Stimulated activated naive B cell treated with anti-CD40 and anti-IgM and Interleukin-4, amounts not matched to agents 10 μg/mL and 1 μg/mL and 100 μg/mL, for 72 hours (primary cell): ENCODE data around the gene CD180.

Experiments
- ATAC-seq, 2 donors: fragments of 150-1000 bp; cut with Tn5 transposase; replicated peaks; 2 replicates each; pipeline ENCODE4 v1.10.0; 2021; ENCODE audit warnings: moderate library complexity in 1 of 2
- DNase-seq: peaks from one replicate; pipeline ENCODE4 v3.0.0; 2021
- H3K27ac Mint-ChIP-seq: one replicate; pipeline ENCODE4 v1.8.0; 2022; ENCODE audit warnings: mild to moderate bottlenecking, mixed read lengths
- H3K27me3 Mint-ChIP-seq, 2 donors: one replicate each; pipeline ENCODE4 v1.8.0; 2022; ENCODE audit warnings: mixed read lengths in 2 of 2
- H3K36me3 Mint-ChIP-seq, 2 donors: one replicate each; pipeline ENCODE4 v1.8.0; 2022; ENCODE audit warnings: mixed read lengths in 2 of 2, mild to moderate bottlenecking in 1 of 2
- H3K4me1 Mint-ChIP-seq, 2 donors: one replicate each; pipeline ENCODE4 v1.8.0; 2022; ENCODE audit warnings: mixed read lengths in 2 of 2, mild to moderate bottlenecking in 1 of 2
- H3K4me3 Mint-ChIP-seq, 2 donors: one replicate each; pipeline ENCODE4 v1.8.0; 2022; ENCODE audit warnings: mild to moderate bottlenecking in 2 of 2, mixed read lengths in 2 of 2, moderate library complexity in 1 of 2
- H3K9me3 Mint-ChIP-seq, 2 donors: one replicate each; pipeline ENCODE4 v1.8.0; 2022; ENCODE audit warnings: mixed read lengths in 2 of 2, mild to moderate bottlenecking in 1 of 2

The CD180 gene

DNA sequence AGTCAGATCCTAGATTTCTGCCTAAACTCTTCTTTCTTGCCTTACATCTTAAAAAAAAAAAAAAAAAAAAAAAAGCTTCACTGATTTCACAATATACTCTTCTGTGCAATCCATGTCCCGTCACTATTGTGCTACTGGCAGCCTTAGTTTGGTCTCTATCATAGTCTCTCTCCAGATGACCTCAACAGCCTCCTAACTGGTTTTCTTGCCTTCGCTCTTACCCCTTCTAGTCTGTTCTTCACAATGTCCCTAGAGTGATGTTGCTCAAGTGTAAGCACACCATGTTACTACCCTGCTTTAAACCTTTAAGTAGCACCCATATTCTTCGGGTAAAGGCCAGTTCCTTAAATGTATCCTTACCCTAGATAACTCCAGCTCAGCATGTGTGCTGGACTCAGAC lies 25.8 kb downstream of the CD180 start:
- Mint-ChIP-seq H3K9me3 (peaks cover 3 to 4% of the 10 kb centered on the region in 2 donors), H3K27me3 (no peaks in the 10 kb centered on the region), H3K4me1 (peaks cover 12 to 24% of the 10 kb centered on the region in 2 donors), H3K4me3 (no peak overlapping the region), H3K36me3 (peaks cover 9 to 14% of the 10 kb centered on the region in 2 donors), H3K27ac (no peak overlapping the region)
- DNase-seq (no peak), ATAC-seq (no peak)

DNA sequence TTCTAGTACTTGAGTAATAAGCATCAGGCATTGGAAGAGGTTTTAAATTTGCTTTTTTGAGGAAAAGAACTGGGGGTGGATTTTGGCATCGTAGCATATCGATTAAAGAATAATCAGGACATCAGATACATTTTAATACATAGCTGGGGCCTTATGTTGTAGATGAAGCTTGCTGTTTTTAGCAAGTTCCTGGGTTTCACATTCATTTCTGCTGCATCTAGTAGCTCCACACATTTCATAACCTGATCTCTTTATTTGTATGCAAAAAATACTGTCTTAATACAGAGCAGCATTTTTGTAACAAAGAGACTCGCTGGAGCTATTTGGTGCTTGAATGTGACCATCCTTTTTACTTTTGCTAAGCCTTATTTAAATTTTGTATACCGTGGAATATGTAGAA lies 28.5 kb downstream of the CD180 start:
- H3K36me3 Mint-ChIP-seq = peaks cover 13 to 16% of the 10 kb centered on the region in 2 donors
- DNase-seq (no peak), ATAC-seq (no peak)
- H3K9me3 Mint-ChIP-seq = no peaks in the 10 kb centered on the region
- H3K4me3 Mint-ChIP-seq = no peak overlapping the region
- H3K27ac Mint-ChIP-seq = no peak overlapping the region
- H3K27me3 Mint-ChIP-seq = no peaks in the 10 kb centered on the region
- H3K4me1 Mint-ChIP-seq = peaks cover 12 to 39% of the 10 kb centered on the region in 2 donors

DNA sequence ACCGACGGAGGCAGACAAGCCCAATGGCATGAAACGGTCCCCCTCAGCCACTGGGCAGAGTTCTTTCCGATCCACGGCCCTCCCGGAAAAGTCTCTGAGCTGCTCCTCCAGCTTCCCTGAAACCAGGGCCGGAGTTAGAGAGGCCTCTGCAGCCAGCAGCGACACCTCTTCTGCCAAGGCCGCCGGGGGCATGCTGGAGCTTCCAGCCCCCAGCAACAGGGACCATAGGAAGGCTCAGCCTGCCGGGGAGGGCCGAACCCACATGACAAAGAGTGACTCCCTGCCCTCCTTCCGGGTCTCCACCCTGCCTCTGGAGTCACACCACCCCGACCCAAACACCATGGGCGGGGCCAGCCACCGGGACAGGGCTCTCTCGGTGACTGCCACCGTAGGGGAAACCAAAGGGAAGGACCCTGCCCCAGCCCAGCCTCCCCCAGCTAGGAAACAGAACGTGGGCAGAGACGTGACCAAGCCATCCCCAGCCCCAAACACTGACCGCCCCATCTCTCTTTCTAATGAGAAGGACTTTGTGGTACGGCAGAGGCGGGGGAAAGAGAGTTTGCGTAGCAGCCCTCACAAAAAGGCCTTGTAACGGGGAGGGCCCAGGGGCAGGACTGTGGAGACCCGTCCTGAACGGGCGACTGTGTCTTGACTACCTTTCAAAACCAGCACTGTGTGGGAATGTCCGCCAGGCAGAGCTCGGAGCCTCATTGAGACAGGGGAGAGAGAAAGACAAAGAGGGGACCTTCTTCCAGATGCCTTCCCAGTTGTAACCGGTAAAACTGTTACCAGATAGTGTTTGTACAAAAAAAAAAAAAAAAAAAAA lies 29.9 kb downstream of the CD180 start:
- DNase-seq (peak; percentile 61), ATAC-seq (peak; percentile 75)
- Mint-ChIP-seq H3K4me3 (peak overlapping the region; percentile 87), H3K27me3 (no peaks in the 10 kb centered on the region), H3K27ac (peak overlapping the region; percentile 96), H3K4me1 (peaks cover 15 to 45% of the 10 kb centered on the region in 2 donors), H3K9me3 (no peaks in the 10 kb centered on the region), H3K36me3 (peaks cover 19 to 24% of the 10 kb centered on the region in 2 donors)

DNA sequence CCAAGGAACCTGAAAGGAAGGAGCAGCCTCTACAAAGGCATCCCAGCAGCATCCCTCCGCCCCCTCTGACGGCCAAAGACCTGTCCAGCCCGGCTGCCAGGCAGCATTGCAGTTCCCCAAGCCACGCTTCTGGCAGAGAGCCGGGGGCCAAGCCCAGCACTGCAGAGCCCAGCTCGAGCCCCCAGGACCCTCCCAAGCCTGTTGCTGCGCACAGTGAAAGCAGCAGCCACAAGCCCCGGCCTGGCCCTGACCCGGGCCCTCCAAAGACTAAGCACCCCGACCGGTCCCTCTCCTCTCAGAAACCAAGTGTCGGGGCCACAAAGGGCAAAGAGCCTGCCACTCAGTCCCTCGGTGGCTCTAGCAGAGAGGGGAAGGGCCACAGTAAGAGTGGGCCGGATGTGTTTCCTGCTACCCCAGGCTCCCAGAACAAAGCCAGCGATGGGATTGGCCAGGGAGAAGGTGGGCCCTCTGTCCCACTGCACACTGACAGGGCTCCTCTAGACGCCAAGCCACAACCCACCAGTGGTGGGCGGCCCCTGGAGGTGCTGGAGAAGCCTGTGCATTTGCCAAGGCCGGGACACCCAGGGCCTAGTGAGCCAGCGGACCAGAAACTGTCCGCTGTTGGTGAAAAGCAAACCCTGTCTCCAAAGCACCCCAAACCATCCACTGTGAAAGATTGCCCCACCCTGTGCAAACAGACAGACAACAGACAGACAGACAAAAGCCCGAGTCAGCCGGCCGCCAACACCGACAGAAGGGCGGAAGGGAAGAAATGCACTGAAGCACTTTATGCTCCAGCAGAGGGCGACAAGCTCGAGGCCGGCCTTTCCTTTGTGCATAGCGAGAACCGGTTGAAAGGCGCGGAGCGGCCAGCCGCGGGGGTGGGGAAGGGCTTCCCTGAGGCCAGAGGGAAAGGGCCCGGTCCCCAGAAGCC lies 30.8 kb downstream of the CD180 start:
- H3K27me3 Mint-ChIP-seq = no peaks in the 10 kb centered on the region
- H3K4me3 Mint-ChIP-seq = peak overlapping the region; percentile 87
- peak; percentile 87 to 90 for ATAC-seq
- H3K4me1 Mint-ChIP-seq = peaks cover 17 to 52% of the 10 kb centered on the region in 2 donors
- peak overlapping the region; percentile 96 for H3K27ac Mint-ChIP-seq
- no peaks in the 10 kb centered on the region for H3K9me3 Mint-ChIP-seq
- peaks cover 19 to 24% of the 10 kb centered on the region in 2 donors for H3K36me3 Mint-ChIP-seq
- peak; percentile 78 for DNase-seq

DNA sequence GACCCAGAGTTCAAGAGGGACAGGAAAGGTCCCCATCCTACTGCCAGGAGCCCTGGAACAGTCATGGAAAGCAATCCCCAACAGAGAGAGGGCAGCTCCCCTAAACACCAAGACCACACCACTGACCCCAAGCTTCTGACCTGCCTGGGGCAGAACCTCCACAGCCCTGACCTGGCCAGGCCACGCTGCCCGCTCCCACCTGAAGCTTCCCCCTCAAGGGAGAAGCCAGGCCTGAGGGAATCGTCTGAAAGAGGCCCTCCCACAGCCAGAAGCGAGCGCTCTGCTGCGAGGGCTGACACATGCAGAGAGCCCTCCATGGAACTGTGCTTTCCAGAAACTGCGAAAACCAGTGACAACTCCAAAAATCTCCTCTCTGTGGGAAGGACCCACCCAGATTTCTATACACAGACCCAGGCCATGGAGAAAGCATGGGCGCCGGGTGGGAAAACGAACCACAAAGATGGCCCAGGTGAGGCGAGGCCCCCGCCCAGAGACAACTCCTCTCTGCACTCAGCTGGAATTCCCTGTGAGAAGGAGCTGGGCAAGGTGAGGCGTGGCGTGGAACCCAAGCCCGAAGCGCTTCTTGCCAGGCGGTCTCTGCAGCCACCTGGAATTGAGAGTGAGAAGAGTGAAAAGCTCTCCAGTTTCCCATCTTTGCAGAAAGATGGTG lies 31.6 kb downstream of the CD180 start:
- H3K36me3 Mint-ChIP-seq = peaks cover 19 to 24% of the 10 kb centered on the region in 2 donors
- H3K9me3 Mint-ChIP-seq = no peaks in the 10 kb centered on the region
- peak overlapping the region; percentile 13 to 87 for H3K4me3 Mint-ChIP-seq
- H3K4me1 Mint-ChIP-seq = peaks cover 20 to 60% of the 10 kb centered on the region in 2 donors
- no peak for DNase-seq
- no peak for ATAC-seq
- peak overlapping the region; percentile 69 for H3K27ac Mint-ChIP-seq
- no peaks in the 10 kb centered on the region for H3K27me3 Mint-ChIP-seq

DNA sequence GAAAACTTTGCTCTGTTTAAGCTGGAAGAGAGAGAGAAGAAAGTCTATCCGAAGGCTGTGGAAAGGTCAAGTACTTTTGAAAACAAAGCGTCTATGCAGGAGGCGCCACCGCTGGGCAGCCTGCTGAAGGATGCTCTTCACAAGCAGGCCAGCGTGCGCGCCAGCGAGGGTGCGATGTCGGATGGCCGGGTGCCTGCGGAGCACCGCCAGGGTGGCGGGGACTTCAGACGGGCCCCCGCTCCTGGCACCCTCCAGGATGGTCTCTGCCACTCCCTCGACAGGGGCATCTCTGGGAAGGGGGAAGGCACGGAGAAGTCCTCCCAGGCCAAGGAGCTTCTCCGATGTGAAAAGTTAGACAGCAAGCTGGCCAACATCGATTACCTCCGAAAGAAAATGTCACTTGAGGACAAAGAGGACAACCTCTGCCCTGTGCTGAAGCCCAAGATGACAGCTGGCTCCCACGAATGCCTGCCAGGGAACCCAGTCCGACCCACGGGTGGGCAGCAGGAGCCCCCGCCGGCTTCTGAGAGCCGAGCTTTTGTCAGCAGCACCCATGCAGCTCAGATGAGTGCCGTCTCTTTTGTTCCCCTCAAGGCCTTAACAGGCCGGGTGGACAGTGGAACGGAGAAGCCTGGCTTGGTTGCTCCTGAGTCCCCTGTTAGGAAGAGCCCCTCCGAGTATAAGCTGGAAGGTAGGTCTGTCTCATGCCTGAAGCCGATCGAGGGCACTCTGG lies 32.6 kb downstream of the CD180 start:
- no peak for ATAC-seq
- Mint-ChIP-seq H3K4me1 (peaks cover 23 to 67% of the 10 kb centered on the region in 2 donors), H3K4me3 (peak overlapping the region in 1 of 2 donors; percentile 87), H3K27me3 (no peaks in the 10 kb centered on the region), H3K36me3 (peaks cover 19 to 24% of the 10 kb centered on the region in 2 donors), H3K27ac (no peak overlapping the region), H3K9me3 (no peaks in the 10 kb centered on the region)
- no peak for DNase-seq

DNA sequence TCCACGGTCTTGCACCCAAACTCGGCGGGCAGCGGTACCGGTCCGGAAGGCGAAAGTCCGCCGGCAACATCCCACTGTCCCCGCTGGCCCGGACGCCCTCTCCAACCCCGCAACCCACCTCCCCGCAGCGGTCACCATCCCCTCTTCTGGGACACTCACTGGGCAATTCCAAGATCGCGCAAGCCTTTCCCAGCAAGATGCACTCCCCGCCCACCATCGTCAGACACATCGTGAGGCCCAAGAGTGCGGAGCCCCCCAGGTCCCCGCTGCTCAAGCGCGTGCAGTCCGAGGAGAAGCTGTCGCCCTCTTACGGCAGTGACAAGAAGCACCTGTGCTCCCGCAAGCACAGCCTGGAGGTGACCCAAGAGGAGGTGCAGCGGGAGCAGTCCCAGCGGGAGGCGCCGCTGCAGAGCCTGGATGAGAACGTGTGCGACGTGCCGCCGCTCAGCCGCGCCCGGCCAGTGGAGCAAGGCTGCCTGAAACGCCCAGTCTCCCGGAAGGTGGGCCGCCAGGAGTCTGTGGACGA lies 33.3 kb downstream of the CD180 start:
- ATAC-seq (no peak), DNase-seq (no peak)
- peak overlapping the region; percentile 22 for H3K27ac Mint-ChIP-seq
- H3K4me1 Mint-ChIP-seq = peaks cover 23 to 66% of the 10 kb centered on the region in 2 donors
- H3K9me3 Mint-ChIP-seq = no peaks in the 10 kb centered on the region
- no peak overlapping the region for H3K4me3 Mint-ChIP-seq
- H3K27me3 Mint-ChIP-seq = no peaks in the 10 kb centered on the region
- peaks cover 19 to 24% of the 10 kb centered on the region in 2 donors for H3K36me3 Mint-ChIP-seq

DNA sequence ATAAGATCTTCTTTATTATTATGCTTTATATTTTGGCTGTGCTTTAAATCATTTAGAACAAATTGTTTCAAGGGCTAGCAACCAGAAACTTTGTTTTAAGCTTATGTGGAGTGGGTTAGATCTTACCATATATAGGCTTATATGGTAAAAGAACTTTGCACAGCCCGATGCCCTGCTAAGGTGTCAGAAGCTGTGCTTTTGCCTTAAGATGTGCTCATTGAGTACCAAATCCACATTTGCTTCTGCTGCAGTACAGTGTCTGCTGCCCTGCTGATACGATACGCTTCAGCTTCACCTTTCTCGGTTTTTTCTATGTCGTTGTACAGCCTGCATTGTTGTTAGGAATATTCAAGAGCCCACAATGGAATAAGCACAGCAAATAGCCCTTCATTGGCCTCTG lies 34.8 kb downstream of the CD180 start:
- no peak overlapping the region for H3K27ac Mint-ChIP-seq
- H3K27me3 Mint-ChIP-seq = no peaks in the 10 kb centered on the region
- ATAC-seq = no peak
- peaks cover 17 to 24% of the 10 kb centered on the region in 2 donors for H3K36me3 Mint-ChIP-seq
- peak overlapping the region in 1 of 2 donors; percentile 4 for H3K4me3 Mint-ChIP-seq
- DNase-seq = no peak
- H3K9me3 Mint-ChIP-seq = no peaks in the 10 kb centered on the region
- H3K4me1 Mint-ChIP-seq = peaks cover 24 to 63% of the 10 kb centered on the region in 2 donors

DNA sequence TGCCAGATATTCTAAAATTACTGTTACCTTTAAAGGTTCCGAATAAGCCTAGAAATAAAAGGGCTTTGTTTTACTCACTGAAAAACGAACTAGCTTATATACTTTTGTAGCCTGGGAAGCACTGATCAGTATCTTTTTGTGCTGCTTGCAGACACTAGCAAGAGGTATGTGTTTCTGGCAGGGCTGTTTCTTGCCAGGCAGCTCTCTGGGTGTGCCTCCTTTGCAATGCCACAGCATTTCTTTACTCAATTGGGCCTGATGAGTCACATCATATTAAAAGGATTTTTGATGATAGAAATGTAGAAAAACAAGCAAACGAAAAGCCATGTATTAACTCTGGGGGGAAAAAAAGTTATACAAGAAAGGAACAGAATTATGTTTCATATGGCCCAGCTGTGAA lies 35.6 kb downstream of the CD180 start:
- Mint-ChIP-seq H3K4me3 (peak overlapping the region; percentile 54 to 77), H3K36me3 (peaks cover 17 to 24% of the 10 kb centered on the region in 2 donors), H3K27me3 (no peaks in the 10 kb centered on the region), H3K9me3 (no peaks in the 10 kb centered on the region), H3K27ac (peak overlapping the region; percentile 83), H3K4me1 (peaks cover 23 to 58% of the 10 kb centered on the region in 2 donors)
- no peak for DNase-seq
- peak; percentile 41 to 56 for ATAC-seq

DNA sequence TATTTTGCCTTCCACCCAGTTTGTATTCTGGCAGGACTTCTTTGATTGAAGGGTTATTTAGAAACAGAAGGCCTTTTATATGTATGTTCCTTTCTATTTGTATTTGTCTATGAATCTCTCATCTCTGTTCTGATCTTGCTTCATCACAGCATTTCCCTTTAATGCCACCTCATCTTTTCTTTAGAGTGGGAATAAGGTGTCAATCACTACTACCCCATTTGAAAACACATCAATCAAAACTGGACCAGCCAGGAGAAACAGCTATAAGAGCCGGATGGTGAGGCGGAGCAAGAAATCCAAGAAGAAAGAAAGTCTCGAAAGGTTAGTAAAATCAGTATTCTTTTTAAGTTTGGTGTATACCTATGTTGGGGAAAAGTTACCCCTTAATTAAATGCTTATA lies 36.3 kb downstream of the CD180 start:
- H3K9me3 Mint-ChIP-seq = no peaks in the 10 kb centered on the region
- peaks cover 17 to 24% of the 10 kb centered on the region in 2 donors for H3K36me3 Mint-ChIP-seq
- peaks cover 21 to 50% of the 10 kb centered on the region in 2 donors for H3K4me1 Mint-ChIP-seq
- H3K27me3 Mint-ChIP-seq = no peaks in the 10 kb centered on the region
- no peak overlapping the region for H3K27ac Mint-ChIP-seq
- peak overlapping the region in 1 of 2 donors; percentile 15 for H3K4me3 Mint-ChIP-seq
- ATAC-seq = no peak
- no peak for DNase-seq

DNA sequence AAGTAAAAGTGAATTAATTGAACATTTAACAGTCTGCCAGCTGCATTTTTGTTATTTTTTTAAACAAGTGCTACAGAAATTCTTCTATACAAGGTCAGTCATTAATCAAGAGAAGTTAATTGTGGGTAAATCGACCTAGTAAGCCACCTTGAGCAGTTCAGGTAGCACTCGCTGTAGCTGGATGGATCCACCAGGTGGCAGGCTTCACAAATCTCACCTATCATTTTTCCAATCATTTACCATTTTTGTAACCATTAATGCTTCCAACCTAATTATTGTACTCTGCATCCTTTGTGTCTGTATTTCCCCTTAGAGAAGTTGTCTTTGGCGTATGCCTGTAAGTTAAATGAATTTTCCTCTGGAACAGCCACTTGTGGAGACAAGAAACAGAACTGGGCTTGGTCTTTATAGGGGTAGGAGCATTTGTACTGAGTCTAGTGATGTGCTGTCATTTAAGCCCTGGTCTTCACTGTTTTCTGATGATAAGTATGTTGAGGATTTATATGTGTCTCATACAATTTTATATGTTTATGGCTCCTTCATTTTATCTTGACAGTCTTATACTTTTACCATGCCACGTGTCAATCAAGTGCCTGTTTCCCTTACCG lies 39.5 kb downstream of the CD180 start:
- Mint-ChIP-seq H3K36me3 (no peaks in the 10 kb centered on the region), H3K27me3 (no peaks in the 10 kb centered on the region), H3K4me3 (no peak overlapping the region), H3K9me3 (no peaks in the 10 kb centered on the region), H3K27ac (peak overlapping the region; percentile 85), H3K4me1 (peaks cover 15 to 40% of the 10 kb centered on the region in 2 donors)
- DNase-seq (peak; percentile 26), ATAC-seq (peak; percentile 65 to 73)

DNA sequence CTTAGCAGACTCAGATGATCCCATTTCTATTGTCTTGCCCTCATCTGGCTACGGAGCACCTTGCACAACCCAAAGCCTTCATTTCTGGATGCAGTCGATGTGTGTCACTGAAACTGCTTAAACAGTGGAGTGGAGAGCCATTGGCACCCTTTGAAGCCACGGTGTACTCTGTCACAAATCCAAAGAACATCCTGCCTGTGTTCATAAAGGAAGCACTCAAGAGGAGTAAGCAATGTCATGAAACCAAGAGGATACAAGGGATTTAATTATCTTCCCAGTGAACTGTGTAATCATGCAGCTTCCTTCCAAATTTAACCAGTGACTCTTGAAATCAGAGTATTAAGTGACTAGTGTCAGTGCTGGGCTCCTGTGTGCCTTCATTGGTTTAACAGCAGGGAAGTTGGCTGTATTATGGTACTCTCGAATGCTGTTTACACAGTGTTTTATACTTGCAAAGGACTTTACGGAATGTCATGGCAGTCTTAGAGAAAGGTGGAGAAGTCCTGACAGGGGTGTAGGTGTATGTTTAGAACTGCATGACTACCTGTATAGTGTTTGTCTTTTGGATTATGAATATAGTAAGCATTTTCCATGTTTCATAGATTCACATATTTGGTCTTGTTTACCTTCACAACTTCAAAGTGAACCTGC lies 41.9 kb downstream of the CD180 start:
- H3K4me1 Mint-ChIP-seq = peaks cover 8 to 22% of the 10 kb centered on the region in 2 donors
- H3K27me3 Mint-ChIP-seq = no peaks in the 10 kb centered on the region
- no peak for ATAC-seq
- no peak overlapping the region for H3K4me3 Mint-ChIP-seq
- no peak overlapping the region for H3K27ac Mint-ChIP-seq
- no peaks in the 10 kb centered on the region for H3K9me3 Mint-ChIP-seq
- H3K36me3 Mint-ChIP-seq = peaks cover 0 to 5% of the 10 kb centered on the region in 2 donors
- DNase-seq = no peak
